Upper lobe of right lung (tissue), 1 donor: ENCODE measurements around the gene HMG20A. TPM values are rescaled to one million over a fixed set of nuclear protein-coding genes. Genes with fewer than 3 reads are reported as not detected.

ENCODE experiments used
- ATAC-seq: fragments of 200-7000 bp; cut with Tn5 transposase; one replicate; pipeline ENCODE4 v1.9.1; 2020; ENCODE audit warnings: mild to moderate bottlenecking, moderate library complexity
- DNase-seq: peaks from one replicate; pipeline ENCODE4 v3.0.0-alpha.2; 2020
- H3K27ac ChIP-seq: fragments of 200-600 bp; one replicate; pipeline ENCODE4 v1.8.0; 2022
- H3K27me3 ChIP-seq: fragments of 200-600 bp; one replicate; pipeline ENCODE4 v1.8.0; 2022; ENCODE audit warnings: mild to moderate bottlenecking
- H3K36me3 ChIP-seq: fragments of 200-600 bp; one replicate; pipeline ENCODE4 v1.8.0; 2022
- H3K4me1 ChIP-seq: fragments of 200-600 bp; one replicate; pipeline ENCODE4 v1.8.0; 2022
- H3K4me3 ChIP-seq: fragments of 200-600 bp; one replicate; pipeline ENCODE4 v1.8.0; 2022; ENCODE audit warnings: mild to moderate bottlenecking
- H3K9me3 ChIP-seq: fragments of 200-600 bp; one replicate; pipeline ENCODE4 v1.8.0; 2022
- CTCF ChIP-seq: fragments of 200-600 bp; IDR thresholded peaks from one replicate; pipeline ENCODE4 v1.8.0; 2022; ENCODE audit warnings: antibody characterized with exemption
- intact Hi-C: fragments of 100-400 bp; cut with DNase I; formaldehyde crosslinking; loops from one replicate; pipeline ENCODE4 v1.11.0; 2022
- total RNA-seq: library from RNA; stranded (reverse); fragmentation: NEBNext Ultra II Directional; extraction: Animal tissue kit (Norgen Biotek cat#: 25700); gene quantifications from one replicate; pipeline ENCODE4 v1.2.1, GENCODE V29; 2021
- donor health status: DM: no; HTN: yes; CAD: no; lungs with severe emphysema.

Gene HMG20A
- total RNA-seq, 1 donor from 2014 or later = 41.9 TPM

- no peaks in the 10 kb centered on the region for H3K27me3 ChIP-seq
- no peak for DNase-seq
- no peak for ATAC-seq
- no peaks in the 10 kb centered on the region for H3K36me3 ChIP-seq
- no peaks in the 10 kb centered on the region for H3K9me3 ChIP-seq
- peak overlapping the region; percentile 20 for H3K27ac ChIP-seq
- H3K4me3 ChIP-seq = no peak overlapping the region
- intact Hi-C loops = no loop called here
- no peak for TF ChIP-seq CTCF
- peaks cover 49% of the 10 kb centered on the region for H3K4me1 ChIP-seq
These were observed 5.1 kb upstream of the HMG20A start for GRCh38 chr15:77415450-77416147.

- Histone ChIP-seq H3K27me3 (no peaks in the 10 kb centered on the region), H3K27ac (no peak overlapping the region), H3K4me1 (peaks cover 44% of the 10 kb centered on the region), H3K36me3 (no peaks in the 10 kb centered on the region), H3K9me3 (no peaks in the 10 kb centered on the region), H3K4me3 (no peak overlapping the region)
- DNase-seq = no peak
- intact Hi-C loops = no loop called here
- no peak for TF ChIP-seq CTCF
- no peak for ATAC-seq
These were observed 4.6 kb upstream of the HMG20A start for GRCh38 chr15:77416148-77416455.

GRCh38 chr15:77416954-77417353 is 3.7 kb upstream of the HMG20A start:
- H3K27me3 ChIP-seq = no peaks in the 10 kb centered on the region
- no peak overlapping the region for H3K27ac ChIP-seq
- no peak for TF ChIP-seq CTCF
- no peak for ATAC-seq
- H3K9me3 ChIP-seq = no peaks in the 10 kb centered on the region
- DNase-seq = no peak
- intact Hi-C loops = no loop called here
- no peak overlapping the region for H3K4me3 ChIP-seq
- H3K4me1 ChIP-seq = peaks cover 50% of the 10 kb centered on the region
- no peaks in the 10 kb centered on the region for H3K36me3 ChIP-seq

GRCh38 chr15:77417602-77418001 is 3.1 kb upstream of the HMG20A start:
- ATAC-seq (no peak), DNase-seq (no peak)
- no peak for TF ChIP-seq CTCF
- peak overlapping the region; percentile 90 for H3K4me3 ChIP-seq
- H3K36me3 ChIP-seq = no peaks in the 10 kb centered on the region
- H3K27me3 ChIP-seq = no peaks in the 10 kb centered on the region
- no peak overlapping the region for H3K27ac ChIP-seq
- peaks cover 54% of the 10 kb centered on the region for H3K4me1 ChIP-seq
- intact Hi-C loops = no loop called here
- no peaks in the 10 kb centered on the region for H3K9me3 ChIP-seq

- ATAC-seq (no peak), DNase-seq (no peak)
- Histone ChIP-seq H3K27ac (peak overlapping the region; percentile 90), H3K36me3 (no peaks in the 10 kb centered on the region), H3K4me1 (peaks cover 53% of the 10 kb centered on the region), H3K9me3 (no peaks in the 10 kb centered on the region), H3K4me3 (peak overlapping the region; percentile 90), H3K27me3 (no peaks in the 10 kb centered on the region)
- no peak for TF ChIP-seq CTCF
- intact Hi-C loops = no loop called here
These were observed 2.2 kb upstream of the HMG20A start for GRCh38 chr15:77418391-77418965.
